Measurements from ENCODE around the gene TFDP2. TPM values are rescaled to one million over a fixed set of nuclear protein-coding genes. Genes with fewer than 3 reads are reported as not detected.

The TFDP2 gene
- total RNA-seq, 1 experiment from 2014 or later, result 76.0 TPM

- H3T11ph ChIP-seq (ENCODE audit: low read length), result no peak overlapping the region
- no peak overlapping the region for H3K4me2 ChIP-seq (ENCODE audit: insufficient read depth, insufficient read length, low read length)
- no peak overlapping the region for H3K27ac ChIP-seq (ENCODE audit: insufficient read length, low read depth, low read length)
- no peak for DNase-seq
- no peak overlapping the region for H3K56ac ChIP-seq (ENCODE audit: insufficient read length, low read depth, low read length)
- no peaks in the 10 kb centered on the region for H3K27me3 ChIP-seq (ENCODE audit: insufficient read depth, low read length)
- H2AK5ac ChIP-seq (ENCODE audit: insufficient read length, low read length), result no peak overlapping the region
- peaks cover 4% of the 10 kb centered on the region; the same call in 1 of the 2 replicates for H3K79me2 ChIP-seq (ENCODE audit: insufficient read depth, low read length)
- H4K91ac ChIP-seq (ENCODE audit: insufficient read length, low read depth, low read length), result no peak overlapping the region
- H4K20me1 ChIP-seq (ENCODE audit: control insufficient read depth, insufficient read depth, insufficient read length), result no peaks in the 10 kb centered on the region
- H3K23ac ChIP-seq (ENCODE audit: insufficient read length, low read depth, low read length), result no peak overlapping the region
- no peak overlapping the region for H2BK120ac ChIP-seq (ENCODE audit: low read depth, low read length, poor library complexity, severe bottlenecking)
- H4K5ac ChIP-seq (ENCODE audit: insufficient read length, low read depth, low read length), result no peak overlapping the region
- TF ChIP-seq CTCF (conservative IDR thresholded peaks at IDR 0.05), result no peak
- H3K4me1 ChIP-seq (ENCODE audit: insufficient read depth, low read length), result no peaks in the 10 kb centered on the region
- H3K9ac ChIP-seq (ENCODE audit: extremely low read depth, insufficient read length, low read length), result no peak overlapping the region
- no peaks in the 10 kb centered on the region for H3K4me1 Mint-ChIP-seq
- peaks cover 9% of the 10 kb centered on the region for H3K9me3 ChIP-seq (ENCODE audit: control insufficient read depth, low read depth, low read length)
- H3K14ac ChIP-seq (ENCODE audit: insufficient read depth, low read length), result no peak overlapping the region
- H3K23me2 ChIP-seq (ENCODE audit: insufficient read length, low read depth, low read length, poor library complexity, severe bottlenecking), result no peaks in the 10 kb centered on the region
- 0 out of 7 replicates have a peak overlapping the region, but pooled peaks of 1 of the 3 experiments have one; percentile 16 for H3K27ac Mint-ChIP-seq
- no CpG with 5 or more reads among the region's 2 CpGs for WGBS (ENCODE audit: extremely low coverage, insufficient read length, low lambda C conversion rate)
- H3K27me3 Mint-ChIP-seq (ENCODE audit: low read depth), result no peaks in the 10 kb centered on the region
- no peak overlapping the region for H2BK20ac ChIP-seq (ENCODE audit: low read depth, low read length, poor library complexity, severe bottlenecking)
- H3K18ac ChIP-seq (ENCODE audit: insufficient read length, low read depth, low read length), result no peak overlapping the region
- H3K4ac ChIP-seq (ENCODE audit: low read depth, low read length), result no peak overlapping the region
- H3K9me3 Mint-ChIP-seq, result peaks cover 33 to 37% of the 10 kb centered on the region in 2 experiments
- no peak overlapping the region for H2AFZ ChIP-seq (ENCODE audit: low read length)
- H3K79me1 ChIP-seq (ENCODE audit: insufficient read depth, low read depth, low read length, poor library complexity, severe bottlenecking), result peaks cover 9% of the 10 kb centered on the region
- no peak overlapping the region for H2BK5ac ChIP-seq (ENCODE audit: insufficient read length, low read length)
- no peak overlapping the region for H2BK15ac ChIP-seq (ENCODE audit: low read depth, low read length)
- peaks cover 50 to 66% (median 63%) of the 10 kb centered on the region in 3 experiments for H3K36me3 Mint-ChIP-seq (ENCODE audit: insufficient read depth in 1 of 3, low read depth in 3 of 3)
- H3K4me3 Mint-ChIP-seq, result no peak overlapping the region
- no peak overlapping the region for H2BK12ac ChIP-seq (ENCODE audit: insufficient read length, low read depth, low read length)
- no peak overlapping the region for H4K8ac ChIP-seq (replicated peaks; ENCODE audit: insufficient read length, low read depth, low read length)
Measured at GRCh38 chr3:141901914-141902313, 247.4 kb downstream of the TFDP2 start.
